Measurements from ENCODE around the gene MANSC1.

DNA sequence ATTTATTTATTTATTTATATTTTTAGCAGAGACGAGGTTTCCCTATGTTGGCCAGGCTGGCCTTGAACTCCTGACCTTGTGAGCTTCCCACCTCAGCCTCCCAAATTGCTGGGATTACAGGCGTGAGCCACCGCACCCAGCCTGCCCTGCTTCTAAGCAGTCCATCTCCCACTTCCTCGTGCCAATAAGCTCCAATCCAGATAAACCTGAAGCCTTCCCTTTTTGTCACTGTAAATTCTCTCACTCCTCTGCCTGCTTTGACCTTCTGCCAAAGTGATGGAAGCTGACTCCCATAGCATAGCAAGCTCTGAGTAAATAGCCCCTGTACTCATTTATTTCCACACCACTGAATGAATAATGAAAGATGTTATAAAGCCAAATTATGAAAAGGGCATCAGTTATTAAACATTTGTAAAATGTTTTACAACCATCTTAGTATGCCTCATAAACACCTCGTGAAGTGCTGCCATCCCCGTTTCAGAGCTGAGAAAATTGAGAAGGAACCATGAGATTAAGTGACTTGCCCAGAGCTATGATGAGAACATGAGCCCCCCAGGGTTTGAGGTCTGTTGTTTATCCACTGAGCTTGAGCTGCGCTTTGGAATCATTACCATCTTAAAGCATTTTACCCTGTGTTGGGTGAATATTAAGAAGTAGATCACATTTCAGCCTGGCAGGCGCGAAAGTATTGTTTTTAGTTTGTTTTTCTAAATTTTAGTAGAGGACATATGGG lies 30.4 kb downstream of the MANSC1 start:
- TF ChIP-seq POLR2A (IDR thresholded peaks at IDR 0.05; ENCODE audit: low read depth, low read length) = no peak
- TF ChIP-seq GABPA (IDR thresholded peaks at IDR 0.05; ENCODE audit: low read depth) = no peak
- TF ChIP-seq, protein P1, sequence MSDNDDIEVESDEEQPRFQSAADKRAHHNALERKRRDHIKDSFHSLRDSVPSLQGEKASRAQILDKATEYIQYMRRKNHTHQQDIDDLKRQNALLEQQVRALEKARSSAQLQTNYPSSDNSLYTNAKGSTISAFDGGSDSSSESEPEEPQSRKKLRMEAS (IDR thresholded peaks at IDR 0.05; ENCODE audit: low read depth, low read length) = no peak
- no peak for TF ChIP-seq SIX5 (IDR thresholded peaks at IDR 0.05; ENCODE audit: low read depth, low read length, severe bottlenecking)
- TF ChIP-seq, protein P2, sequence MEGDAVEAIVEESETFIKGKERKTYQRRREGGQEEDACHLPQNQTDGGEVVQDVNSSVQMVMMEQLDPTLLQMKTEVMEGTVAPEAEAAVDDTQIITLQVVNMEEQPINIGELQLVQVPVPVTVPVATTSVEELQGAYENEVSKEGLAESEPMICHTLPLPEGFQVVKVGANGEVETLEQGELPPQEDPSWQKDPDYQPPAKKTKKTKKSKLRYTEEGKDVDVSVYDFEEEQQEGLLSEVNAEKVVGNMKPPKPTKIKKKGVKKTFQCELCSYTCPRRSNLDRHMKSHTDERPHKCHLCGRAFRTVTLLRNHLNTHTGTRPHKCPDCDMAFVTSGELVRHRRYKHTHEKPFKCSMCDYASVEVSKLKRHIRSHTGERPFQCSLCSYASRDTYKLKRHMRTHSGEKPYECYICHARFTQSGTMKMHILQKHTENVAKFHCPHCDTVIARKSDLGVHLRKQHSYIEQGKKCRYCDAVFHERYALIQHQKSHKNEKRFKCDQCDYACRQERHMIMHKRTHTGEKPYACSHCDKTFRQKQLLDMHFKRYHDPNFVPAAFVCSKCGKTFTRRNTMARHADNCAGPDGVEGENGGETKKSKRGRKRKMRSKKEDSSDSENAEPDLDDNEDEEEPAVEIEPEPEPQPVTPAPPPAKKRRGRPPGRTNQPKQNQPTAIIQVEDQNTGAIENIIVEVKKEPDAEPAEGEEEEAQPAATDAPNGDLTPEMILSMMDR (IDR thresholded peaks at IDR 0.05 in 2 of 3, conservative IDR thresholded peaks at IDR 0.05 in 1 of 3; ENCODE audit: control insufficient read depth in 2 of 3, extremely low read depth in 1 of 3, insufficient read depth in 1 of 3, low read depth in 3 of 3, low read length in 3 of 3) = no peak
- TF ChIP-seq EED (IDR thresholded peaks at IDR 0.05; ENCODE audit: low read depth) = no peak
- TF ChIP-seq SPI1 (IDR thresholded peaks at IDR 0.05; ENCODE audit: borderline replicate concordance, insufficient read depth, low read depth, low read length) = no peak
- no peak for TF ChIP-seq POLR2AphosphoS5 (IDR thresholded peaks at IDR 0.05; ENCODE audit: low read length)
- no peak for TF ChIP-seq RAD21 (IDR thresholded peaks at IDR 0.05; ENCODE audit: insufficient read depth, low read depth, low read length)

All from GM12878 (cell line).